Epithelial cell of esophagus (primary cell): ENCODE measurements around the gene CLDN16.

Experiments used
- DNase-seq: peaks from one replicate; pipeline ENCODE4 v3.0.0; 2010; ENCODE audit warnings: low read depth
- H3K4me3 ChIP-seq: 2 replicates; pipeline ENCODE4 v1.5.1; 2011; ENCODE audit warnings: mild to moderate bottlenecking, low read length, control low read depth
- TF ChIP-seq, protein P1 (sequence below): IDR thresholded peaks from 2 replicates; pipeline ENCODE4 v1.5.1; 2011; ENCODE audit warnings: low read depth, mild to moderate bottlenecking, low read length, control low read depth, inconsistent platforms; ENCODE audit not compliant: insufficient read depth; ENCODE audit errors: missing control alignments

The CLDN16 gene

DNA sequence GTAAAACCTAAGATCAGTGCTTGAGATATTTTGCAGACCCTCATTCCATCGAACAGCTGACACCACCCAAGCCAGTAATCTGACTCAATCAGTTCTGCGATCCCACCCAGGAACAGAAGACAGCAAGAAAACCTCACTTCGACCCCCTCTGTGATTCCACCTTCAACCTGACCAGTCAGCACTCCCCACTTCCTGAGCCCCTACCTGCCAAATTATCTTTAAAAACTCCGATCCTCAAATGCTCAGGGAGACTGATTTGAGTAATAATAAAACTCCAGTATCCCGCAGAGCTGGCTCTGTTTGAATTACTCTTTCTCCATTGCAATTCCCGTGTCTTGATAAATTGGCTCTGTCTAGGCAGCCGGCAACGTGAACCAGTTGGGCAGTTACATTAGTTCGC lies 25.7 kb upstream of the CLDN16 start:
- H3K4me3 ChIP-seq: no peak overlapping the region
- TF ChIP-seq, protein P1, sequence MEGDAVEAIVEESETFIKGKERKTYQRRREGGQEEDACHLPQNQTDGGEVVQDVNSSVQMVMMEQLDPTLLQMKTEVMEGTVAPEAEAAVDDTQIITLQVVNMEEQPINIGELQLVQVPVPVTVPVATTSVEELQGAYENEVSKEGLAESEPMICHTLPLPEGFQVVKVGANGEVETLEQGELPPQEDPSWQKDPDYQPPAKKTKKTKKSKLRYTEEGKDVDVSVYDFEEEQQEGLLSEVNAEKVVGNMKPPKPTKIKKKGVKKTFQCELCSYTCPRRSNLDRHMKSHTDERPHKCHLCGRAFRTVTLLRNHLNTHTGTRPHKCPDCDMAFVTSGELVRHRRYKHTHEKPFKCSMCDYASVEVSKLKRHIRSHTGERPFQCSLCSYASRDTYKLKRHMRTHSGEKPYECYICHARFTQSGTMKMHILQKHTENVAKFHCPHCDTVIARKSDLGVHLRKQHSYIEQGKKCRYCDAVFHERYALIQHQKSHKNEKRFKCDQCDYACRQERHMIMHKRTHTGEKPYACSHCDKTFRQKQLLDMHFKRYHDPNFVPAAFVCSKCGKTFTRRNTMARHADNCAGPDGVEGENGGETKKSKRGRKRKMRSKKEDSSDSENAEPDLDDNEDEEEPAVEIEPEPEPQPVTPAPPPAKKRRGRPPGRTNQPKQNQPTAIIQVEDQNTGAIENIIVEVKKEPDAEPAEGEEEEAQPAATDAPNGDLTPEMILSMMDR: no peak

DNA sequence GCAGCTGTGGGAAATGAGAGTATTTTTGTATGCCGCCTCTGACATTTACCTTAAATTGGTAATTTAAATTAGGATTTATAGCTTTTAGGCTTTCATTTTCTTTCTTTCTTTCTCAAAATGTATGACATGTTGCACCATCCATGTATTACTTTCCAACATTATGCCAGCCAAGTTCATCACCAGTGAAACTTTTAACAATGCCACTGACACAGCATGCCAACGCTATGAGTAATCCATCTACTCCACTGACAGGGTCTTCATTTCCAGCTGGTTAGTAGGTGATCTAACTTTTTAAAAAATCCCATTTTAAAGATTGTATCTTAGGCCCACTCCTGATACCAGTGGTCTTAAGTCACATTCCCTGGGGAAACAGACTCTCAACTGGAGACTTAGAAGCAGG lies 21.8 kb upstream of the CLDN16 start:
- peak; percentile 81 for DNase-seq
- no peak overlapping the region for H3K4me3 ChIP-seq
- TF ChIP-seq, protein P1: no peak

More for the DNA sequence above, 25.7 kb upstream of the CLDN16 start:
- no peak for DNase-seq

DNA sequence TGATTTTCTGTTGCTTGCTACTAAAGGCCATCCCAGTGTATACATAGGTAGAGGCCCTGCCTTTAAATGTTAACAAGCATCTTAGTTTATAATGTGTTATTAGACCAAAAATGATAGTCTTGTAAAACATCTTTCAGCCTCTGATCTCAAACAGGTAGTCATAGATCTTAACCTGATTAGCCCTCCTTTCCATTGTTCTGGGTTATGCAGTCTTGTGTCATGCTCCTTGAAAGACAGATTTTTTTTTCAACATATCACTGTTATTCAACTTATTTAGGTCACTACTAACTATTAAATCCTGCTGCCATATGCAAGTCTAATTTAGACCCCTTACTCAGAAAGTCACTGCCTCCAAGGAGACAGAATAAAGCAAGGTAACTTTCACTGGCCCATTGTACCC lies 19.1 kb upstream of the CLDN16 start:
- TF ChIP-seq, protein P1: no peak
- H3K4me3 ChIP-seq: no peak overlapping the region
- peak; percentile 44 for DNase-seq

DNA sequence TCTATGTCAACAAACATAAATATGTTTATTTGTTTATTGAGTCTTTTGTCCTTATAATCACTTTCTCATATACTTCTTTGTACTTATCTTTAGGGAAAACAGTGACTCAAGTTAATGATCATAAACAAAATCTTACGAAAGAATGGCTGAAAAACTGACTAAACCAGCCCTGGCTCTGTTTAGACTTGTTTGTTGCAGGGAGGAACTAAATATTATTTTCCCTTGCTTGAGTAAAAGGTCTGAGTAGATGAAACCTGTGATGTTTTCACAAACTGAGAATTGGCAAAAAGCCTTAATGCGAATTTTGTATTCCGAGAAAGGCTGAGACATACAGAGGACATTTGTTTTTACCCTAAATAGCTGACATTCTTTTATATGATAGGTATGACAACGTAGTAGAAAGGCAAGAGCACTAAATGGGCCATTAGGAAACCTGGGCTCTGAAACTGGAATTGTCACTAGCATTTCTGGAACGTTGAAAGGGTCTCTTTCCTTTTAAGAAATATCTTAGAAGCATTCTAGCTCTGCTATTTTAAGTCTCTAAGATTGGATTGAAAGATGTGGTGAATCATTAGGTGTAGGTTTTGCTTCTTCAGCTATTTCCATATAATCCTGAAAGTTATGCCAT lies 18.2 kb upstream of the CLDN16 start:
- peak; percentile 97 for DNase-seq
- no peak overlapping the region for H3K4me3 ChIP-seq
- TF ChIP-seq, protein P1: no peak

DNA sequence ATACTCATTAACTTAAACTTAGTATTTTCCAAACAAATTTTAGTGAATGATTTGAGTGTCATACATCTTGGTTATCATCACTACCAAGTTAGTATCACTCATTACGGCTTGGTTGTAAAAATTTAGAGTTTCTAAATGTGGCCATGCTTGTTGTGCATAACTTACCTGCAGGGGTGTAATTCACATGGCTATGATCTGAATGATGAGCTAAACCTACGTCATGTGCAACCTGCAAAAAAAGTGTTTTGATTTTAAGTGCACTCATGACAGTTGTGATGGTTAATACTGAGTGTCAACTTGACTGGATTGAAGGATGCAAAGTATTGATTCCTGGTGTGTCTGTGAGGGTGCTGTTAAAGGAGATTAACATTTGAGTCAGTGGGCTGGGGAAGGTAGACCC lies 17.6 kb upstream of the CLDN16 start:
- peak; percentile 59 for DNase-seq
- TF ChIP-seq, protein P1: no peak
- H3K4me3 ChIP-seq: no peak overlapping the region

DNA sequence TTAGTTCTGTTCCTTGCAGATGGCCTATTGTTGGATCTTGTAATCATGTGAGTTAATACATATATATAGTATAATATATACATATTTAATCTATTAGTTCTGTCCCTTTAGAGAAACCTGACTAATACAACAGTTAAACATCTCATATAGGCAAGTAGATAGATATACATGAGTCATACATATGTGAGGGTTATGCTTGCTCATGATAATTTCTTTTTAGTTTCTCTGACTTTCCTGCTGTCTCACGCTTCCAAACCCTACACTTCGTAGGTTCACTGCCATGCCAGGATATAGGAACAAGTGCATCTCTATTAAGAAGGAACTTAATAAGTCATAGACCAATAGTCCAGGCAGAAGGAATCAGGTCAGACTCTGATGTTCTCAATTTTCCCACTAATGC lies 16.8 kb upstream of the CLDN16 start:
- TF ChIP-seq, protein P1: no peak
- no peak overlapping the region for H3K4me3 ChIP-seq
- DNase-seq: peak; percentile 87

DNA sequence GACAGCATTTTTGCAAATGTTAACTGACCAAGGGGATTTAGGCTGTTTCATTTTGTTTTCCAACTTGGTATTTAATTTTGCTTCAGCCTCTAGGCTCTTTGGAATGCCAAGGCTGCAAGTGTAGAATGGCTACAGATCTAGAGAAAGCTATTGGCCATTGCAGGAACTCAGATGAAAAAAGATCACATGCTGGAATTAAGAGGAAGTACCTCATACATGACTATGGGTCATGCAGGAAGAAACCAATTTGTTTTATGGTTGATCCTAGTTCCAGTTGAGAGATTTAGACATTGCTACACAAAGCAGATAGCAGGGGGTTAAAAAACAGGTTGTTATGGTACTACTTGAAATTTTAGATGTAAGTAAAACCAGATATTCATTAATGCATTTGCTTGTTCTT lies 12.7 kb upstream of the CLDN16 start:
- TF ChIP-seq, protein P1: no peak
- DNase-seq: no peak
- H3K4me3 ChIP-seq: no peak overlapping the region
